Measurements from ENCODE around the gene HTR2A.

Gene HTR2A

GRCh38 chr13:46782066-46782465 is 114.8 kb downstream of the HTR2A start:
- Histone ChIP-seq H3K27me3 (ENCODE audit: control insufficient read depth in 1 of 2, insufficient read depth in 2 of 2, low read length in 2 of 2) (no peaks in the 10 kb centered on the region), H3K4me1 (ENCODE audit: insufficient read depth, low read length) (no peaks in the 10 kb centered on the region), H3K36me3 (ENCODE audit: insufficient read depth, low read length) (peaks cover 46% of the 10 kb centered on the region), H3K4me3 (ENCODE audit: low read depth in 1 of 2, low read length in 2 of 2) (no peak overlapping the region), H3K27ac (ENCODE audit: low read depth, low read length) (no peak overlapping the region), H3K9me3 (ENCODE audit: low read length) (no peaks in the 10 kb centered on the region), H3K9ac (ENCODE audit: low read length) (no peak overlapping the region)
